Activated T-cell treated with anti-CD3 and anti-CD28 coated beads for 48 hours (primary cell): Measurements from ENCODE around the gene ARG2.
A peak's percentile ranks its signal among the peaks of the same experiment; 100 is the strongest.
"Not testable (repeated sequence)": the region's sequence is repeated elsewhere in the genome, so short reads cannot be mapped to it uniquely, and the experiment has no call there.

Experiments
- DNase-seq: peaks from one replicate; pipeline ENCODE4 v3.0.0-alpha.2; 2020; ENCODE audit warnings: low read depth

The ARG2 gene

GRCh38 chr14:67586369-67586768 lies 33.4 kb upstream of the ARG2 start:
- no peak for DNase-seq

- DNase-seq = no peak
These were observed 30.4 kb upstream of the ARG2 start for GRCh38 chr14:67589204-67589770.

GRCh38 chr14:67593650-67594049 lies 26.1 kb upstream of the ARG2 start:
- not testable (repeated sequence) for DNase-seq

GRCh38 chr14:67595392-67595791 lies 24.3 kb upstream of the ARG2 start:
- no peak for DNase-seq

GRCh38 chr14:67599698-67600561 lies 19.8 kb upstream of the ARG2 start, which contains the start of gene PIGH:
Gene PIGH, minus strand, starts transcription at chr14:67600268. Its CDS starts 65 bp downstream, at chr14:67600203.
- DNase-seq = peak; percentile 97

- not testable (repeated sequence) for DNase-seq
These were observed 19.2 kb upstream of the ARG2 start for GRCh38 chr14:67600562-67600974.

GRCh38 chr14:67602076-67602475 lies 17.6 kb upstream of the ARG2 start:
- DNase-seq = no peak

- DNase-seq = no peak
These were observed 16.6 kb upstream of the ARG2 start for GRCh38 chr14:67602995-67603545.

- no peak for DNase-seq
These were observed 12.1 kb upstream of the ARG2 start for GRCh38 chr14:67607646-67608045.

GRCh38 chr14:67609642-67610310 lies 9.9 kb upstream of the ARG2 start:
- DNase-seq = no peak

- no peak for DNase-seq
These were observed 9.2 kb upstream of the ARG2 start for GRCh38 chr14:67610491-67610890.

GRCh38 chr14:67618617-67619063 lies 1.1 kb upstream of the ARG2 start:
- no peak for DNase-seq

GRCh38 chr14:67620217-67620785 lies 581 bp downstream of the ARG2 start:
- no peak for DNase-seq

- DNase-seq = no peak
These were observed 3.0 kb downstream of the ARG2 start for GRCh38 chr14:67622675-67623074.

- DNase-seq = no peak
These were observed 3.4 kb downstream of the ARG2 start for GRCh38 chr14:67623114-67623513.

GRCh38 chr14:67626131-67626530 lies 6.4 kb downstream of the ARG2 start:
- DNase-seq = not testable (repeated sequence)

- DNase-seq = no peak
These were observed 7.8 kb downstream of the ARG2 start for GRCh38 chr14:67627519-67627918.

- DNase-seq = no peak
These were observed 10.5 kb downstream of the ARG2 start for GRCh38 chr14:67630186-67630585.

GRCh38 chr14:67630938-67631337 lies 11.2 kb downstream of the ARG2 start:
- no peak for DNase-seq

GRCh38 chr14:67633451-67634147 lies 13.9 kb downstream of the ARG2 start:
- DNase-seq = no peak

- no peak for DNase-seq
These were observed 16.7 kb downstream of the ARG2 start for GRCh38 chr14:67636361-67636919.
